Mucosa of descending colon (tissue), 3 donors: ENCODE data around the gene KCNK3. TPM values are rescaled to one million over a fixed set of nuclear protein-coding genes. Genes with fewer than 3 reads are reported as not detected.
A peak's percentile ranks its signal among the peaks of the same experiment; 100 is the strongest.

Experiments
- ATAC-seq: fragments of 200-7000 bp; cut with Tn5 transposase; one replicate; pipeline ENCODE4 v1.9.1; 2020; ENCODE audit warnings: mild to moderate bottlenecking, moderate library complexity
- DNase-seq, 3 donors: peaks; one replicate each; pipeline ENCODE4 v3.0.0-alpha.2; 2020
- H3K36me3 ChIP-seq: fragments of 200-600 bp; one replicate; pipeline ENCODE4 v1.8.0; 2021; ENCODE audit warnings: low read depth, mild to moderate bottlenecking
- H3K4me1 ChIP-seq: fragments of 200-600 bp; one replicate; pipeline ENCODE4 v1.8.0; 2021; ENCODE audit warnings: low read depth, mild to moderate bottlenecking
- H3K4me3 ChIP-seq: fragments of 200-600 bp; one replicate; pipeline ENCODE4 v1.8.0; 2021; ENCODE audit warnings: mild to moderate bottlenecking
- H3K9me3 ChIP-seq: fragments of 200-600 bp; one replicate; pipeline ENCODE4 v1.8.0; 2021; ENCODE audit warnings: mild to moderate bottlenecking
- CTCF ChIP-seq: fragments of 200-600 bp; IDR thresholded peaks from one replicate; pipeline ENCODE4 v1.8.0; 2022; ENCODE audit warnings: antibody characterized with exemption, mild to moderate bottlenecking
- intact Hi-C, 2 donors: fragments of 100-400 bp; cut with DNase I in 1 of 2; cut with micrococcal nuclease in 1 of 2; formaldehyde crosslinking; loops; one replicate each; pipeline versions ENCODE4 v1.11.0 to v1.11.1; 2022; cut with DNase I, micrococcal nuclease
- total RNA-seq, 3 donors: library from RNA; stranded (reverse); fragmentation: NEBNext Ultra II Directional in 2 of 3; extraction: Animal tissue kit (Norgen Biotek cat#: 25700) in 2 of 3; gene quantifications; one replicate each; pipeline versions ENCODE4 v1.2.1 to v1.2.4, GENCODE V29; 2021 to 2023
- donor health status: DM: no; HTN: no; CAD: no; lungs with moderate emphysema.
- donor health status: DM: no; HTN: no; CAD: no.
- donor health status: DM: no; HTN: yes; CAD: no.

KCNK3 gene
- total RNA-seq, 3 donors from 2014 or later = 0.64 to 11.0 (median 0.92) TPM

GRCh38 chr2:26685989-26686839, 6.3 kb upstream of the KCNK3 start:
- TF ChIP-seq CTCF = no peak
- ATAC-seq (peak; percentile 69), DNase-seq (peak in 1 of 3 donors; percentile 19)
- intact Hi-C loops = no loop called here
- Histone ChIP-seq H3K36me3 (no peaks in the 10 kb centered on the region), H3K4me3 (no peak overlapping the region), H3K9me3 (no peaks in the 10 kb centered on the region), H3K4me1 (no peaks in the 10 kb centered on the region)

- Histone ChIP-seq H3K36me3 (no peaks in the 10 kb centered on the region), H3K4me3 (no peak overlapping the region), H3K9me3 (no peaks in the 10 kb centered on the region), H3K4me1 (no peaks in the 10 kb centered on the region)
- TF ChIP-seq CTCF = no peak
- intact Hi-C loops = no loop called here
- DNase-seq (no peak), ATAC-seq (no peak)
Measured at GRCh38 chr2:26687328-26687727, 5.2 kb upstream of the KCNK3 start.

- ATAC-seq = no peak
- intact Hi-C loops = no loop called here
- Histone ChIP-seq H3K9me3 (no peaks in the 10 kb centered on the region), H3K4me3 (no peak overlapping the region), H3K36me3 (no peaks in the 10 kb centered on the region), H3K4me1 (no peaks in the 10 kb centered on the region)
- no peak for TF ChIP-seq CTCF
- DNase-seq = no peak
Measured at GRCh38 chr2:26687801-26688200, 4.7 kb upstream of the KCNK3 start.

- DNase-seq (no peak), ATAC-seq (no peak)
- peaks cover 4% of the 10 kb centered on the region for H3K4me1 ChIP-seq
- H3K9me3 ChIP-seq = no peaks in the 10 kb centered on the region
- intact Hi-C loops = no loop called here
- no peak overlapping the region for H3K4me3 ChIP-seq
- TF ChIP-seq CTCF = no peak
- no peaks in the 10 kb centered on the region for H3K36me3 ChIP-seq
Measured at GRCh38 chr2:26691161-26691560, 1.4 kb upstream of the KCNK3 start.

GRCh38 chr2:26691881-26692278, 642 bp upstream of the KCNK3 start:
- ATAC-seq (no peak), DNase-seq (peak in 2 of 3 donors; percentile 7 to 36)
- Histone ChIP-seq H3K36me3 (no peaks in the 10 kb centered on the region), H3K9me3 (no peaks in the 10 kb centered on the region), H3K4me3 (no peak overlapping the region), H3K4me1 (peaks cover 4% of the 10 kb centered on the region)
- no peak for TF ChIP-seq CTCF
- intact Hi-C loops = no loop called here
